IMR-90 (cell line): Measurements from ENCODE around the gene ACADSB. TPM values are rescaled to one million over a fixed set of nuclear protein-coding genes. Genes with fewer than 3 reads are reported as not detected.
A peak's percentile ranks its signal among the peaks of the same experiment; 100 is the strongest.

ENCODE experiments used
- ATAC-seq: fragments of 200-7000 bp; cut with Tn5 transposase; 2 replicates; pipeline ENCODE4 v1.9.1; 2020; ENCODE audit warnings: low read depth, mild to moderate bottlenecking, moderate library complexity
- BruUV-seq: library from RNA; stranded (reverse); fragments of 400-500 nt; replicated peaks from 2 replicates; lab custom pipeline; 2021; lab: Mats Ljungman, UMichigan
- CTCF ChIA-PET: fragments of 300-600 bp; formaldehyde crosslinking; extraction: SDS; loops from one replicate; lab custom pipeline; 2021; ENCODE audit warnings: antibody characterized with exemption; lab: Yijun Ruan, JAX
- POLR2A ChIA-PET: fragments of 300-600 bp; sonication (Branson Sonifier 250); formaldehyde crosslinking; loops from one replicate; lab custom pipeline; 2022; ENCODE audit warnings: antibody characterized with exemption; ENCODE audit not compliant: unreplicated experiment; lab: Charles Lee
- DNase-seq: peaks from one replicate; pipeline ENCODE4 v3.0.0; 2013
- H2AFZ ChIP-seq: replicated peaks from 2 replicates; pipeline ENCODE3; 2013; ENCODE audit warnings: low read length, mild to moderate bottlenecking; ENCODE audit not compliant: poor library complexity
- H2AK5ac ChIP-seq: 2 replicates; pipeline ENCODE4 v1.6.1; 2013; ENCODE audit warnings: low read depth, low read length, inconsistent platforms
- H2AK9ac ChIP-seq: replicated peaks from 2 replicates; pipeline ENCODE3; 2013; ENCODE audit warnings: mild to moderate bottlenecking, low read depth, low read length, moderate library complexity; ENCODE audit not compliant: poor library complexity
- H2BK120ac ChIP-seq: 2 replicates; pipeline ENCODE4 v1.6.1; 2013; ENCODE audit warnings: low read depth, low read length, inconsistent platforms
- H2BK15ac ChIP-seq: 3 replicates; pipeline ENCODE4 v1.6.1; 2013; ENCODE audit warnings: low read depth, low read length, inconsistent platforms
- H2BK20ac ChIP-seq: 2 replicates; pipeline ENCODE4 v1.6.1; 2013; ENCODE audit warnings: low read depth, mild to moderate bottlenecking, inconsistent platforms, low read length, moderate library complexity
- H2BK5ac ChIP-seq: 2 replicates; pipeline ENCODE4 v1.6.1; 2013; ENCODE audit warnings: mild to moderate bottlenecking, low read depth, low read length, inconsistent platforms; ENCODE audit not compliant: poor library complexity, severe bottlenecking
- H3K14ac ChIP-seq: replicated peaks from 2 replicates; pipeline ENCODE4 v1.6.1; 2013; ENCODE audit warnings: low read depth, low read length, inconsistent platforms
- H3K18ac ChIP-seq: 2 replicates; pipeline ENCODE4 v1.6.1; 2013; ENCODE audit warnings: low read depth, low read length, control low read depth
- H3K23ac ChIP-seq: 2 replicates; pipeline ENCODE4 v1.6.1; 2013; ENCODE audit warnings: low read depth, low read length, inconsistent platforms
- H3K27ac ChIP-seq: 2 replicates; pipeline ENCODE4 v1.5.1; 2013; ENCODE audit warnings: mild to moderate bottlenecking, control low read depth, low read length; ENCODE audit not compliant: insufficient read depth
- H3K27me3 ChIP-seq: 2 replicates; pipeline ENCODE4 v1.6.1; 2013; ENCODE audit warnings: low read length; ENCODE audit not compliant: control insufficient read depth, insufficient read depth
- H3K36me3 ChIP-seq: 2 replicates; pipeline ENCODE4 v1.6.1; 2013; ENCODE audit warnings: low read length, mixed read lengths; ENCODE audit not compliant: control insufficient read depth, insufficient read depth
- H3K4ac ChIP-seq: 2 replicates; pipeline ENCODE4 v1.6.1; 2013; ENCODE audit warnings: low read depth, low read length, inconsistent platforms
- H3K4me1 ChIP-seq: 2 replicates; pipeline ENCODE4 v1.6.1; 2013; ENCODE audit warnings: low read length, mixed read lengths; ENCODE audit not compliant: control insufficient read depth, insufficient read depth
- H3K4me2 ChIP-seq: 2 replicates; pipeline ENCODE4 v1.6.1; 2013; ENCODE audit warnings: low read depth, mild to moderate bottlenecking, control low read depth, low read length, moderate library complexity
- H3K4me3 ChIP-seq: 2 replicates; pipeline ENCODE4 v1.5.1; 2013; ENCODE audit warnings: low read depth, mild to moderate bottlenecking, control low read depth, low read length, moderate library complexity; ENCODE audit not compliant: insufficient read depth
- H3K56ac ChIP-seq: 2 replicates; pipeline ENCODE4 v1.6.1; 2013; ENCODE audit warnings: low read length, inconsistent platforms; ENCODE audit not compliant: insufficient read depth; ENCODE audit errors: extremely low read depth
- H3K79me1 ChIP-seq, 2 experiments: 2 replicates each; pipeline ENCODE4 v1.6.1; 2013; ENCODE audit warnings: low read length in 2 of 2, inconsistent platforms in 1 of 2, low read depth in 1 of 2
- H3K9ac ChIP-seq: 2 replicates; pipeline ENCODE4 v1.6.1; 2013; ENCODE audit warnings: low read depth, low read length, control low read depth
- H3K9me1 ChIP-seq: 2 replicates; pipeline ENCODE4 v1.6.1; 2013; ENCODE audit warnings: low read length, inconsistent platforms; ENCODE audit not compliant: insufficient read depth
- H3K9me3 ChIP-seq: 2 replicates; pipeline ENCODE4 v1.6.1; 2013; ENCODE audit warnings: low read length; ENCODE audit not compliant: control insufficient read depth, insufficient read depth
- H4K20me1 ChIP-seq: 2 replicates; pipeline ENCODE4 v1.6.1; 2013; ENCODE audit warnings: low read length, inconsistent platforms; ENCODE audit not compliant: insufficient read depth
- H4K5ac ChIP-seq: 2 replicates; pipeline ENCODE4 v1.6.1; 2013; ENCODE audit warnings: mild to moderate bottlenecking, low read depth, low read length, control low read depth
- H4K8ac ChIP-seq, 2 experiments: 2 replicates each; pipeline ENCODE4 v1.6.1; 2013; ENCODE audit warnings: low read depth in 2 of 2, low read length in 2 of 2, control low read depth in 1 of 2, inconsistent platforms in 1 of 2
- H4K91ac ChIP-seq: 2 replicates; pipeline ENCODE4 v1.6.1; 2013; ENCODE audit warnings: low read depth, low read length, inconsistent platforms; ENCODE audit not compliant: insufficient read depth
- BHLHE40 ChIP-seq: fragments of 150-350 bp; IDR thresholded peaks from 2 replicates; pipeline ENCODE4 v1.6.1; 2016; ENCODE audit warnings: mild to moderate bottlenecking, low read depth, low read length
- FOS ChIP-seq: fragments of 150-350 bp; IDR thresholded peaks from 2 replicates; pipeline ENCODE4 v1.6.1; 2016; ENCODE audit warnings: low read depth, low read length
- MAFK ChIP-seq: IDR thresholded peaks from 2 replicates; pipeline ENCODE4 v1.6.1; 2012; ENCODE audit warnings: low read depth, low read length, improper control_type of control experiment
- MAZ ChIP-seq: IDR thresholded peaks from 2 replicates; pipeline ENCODE4 v1.6.1; 2012; ENCODE audit warnings: low read depth, mild to moderate bottlenecking, low read length, improper control_type of control experiment, moderate library complexity, borderline replicate concordance
- MXI1 ChIP-seq: IDR thresholded peaks from 2 replicates; pipeline ENCODE4 v1.6.1; 2012; ENCODE audit warnings: low read depth, mild to moderate bottlenecking, low read length, moderate library complexity, borderline replicate concordance
- NFE2L2 ChIP-seq: fragments of 150-350 bp; IDR thresholded peaks from 2 replicates; pipeline ENCODE4 v1.6.1; 2016; ENCODE audit warnings: low read depth, mild to moderate bottlenecking, low read length
- POLR2A ChIP-seq: IDR thresholded peaks from 2 replicates; pipeline ENCODE4 v1.6.1; 2012; ENCODE audit warnings: mild to moderate bottlenecking, low read depth, low read length
- RAD21 ChIP-seq: IDR thresholded peaks from 2 replicates; pipeline ENCODE4 v1.6.1; 2012; ENCODE audit warnings: low read length, improper control_type of control experiment
- RCOR1 ChIP-seq: IDR thresholded peaks from 2 replicates; pipeline ENCODE4 v1.6.1; 2012; ENCODE audit warnings: mild to moderate bottlenecking, low read length, improper control_type of control experiment; ENCODE audit not compliant: insufficient replicate concordance
- RFX5 ChIP-seq: IDR thresholded peaks from 2 replicates; pipeline ENCODE4 v1.8.0; 2012; ENCODE audit warnings: low read depth, mild to moderate bottlenecking, low read length, moderate library complexity
- SMC3 ChIP-seq: fragments of 150-350 bp; IDR thresholded peaks from 2 replicates; pipeline ENCODE4 v1.6.1; 2016; ENCODE audit warnings: low read depth, mild to moderate bottlenecking, antibody characterized with exemption, low read length, moderate library complexity
- WGBS, 2 experiments: methylation state at CpG; one replicate each; pipeline versions ENCODE4 v1.1.5 to v1.1.7; 2013; ENCODE audit warnings: missing lambda C conversion rate in 2 of 2; ENCODE audit not compliant: insufficient read length in 1 of 2; ENCODE audit errors: extremely low coverage in 2 of 2; 5-methylcytosine and 5-hydroxymethylcytosine counted together
- dilution Hi-C: fragments of 300-500 bp; cut with HindIII; formaldehyde crosslinking; loops from one replicate; pipeline ENCODE4 v1.14.3; 2018; ENCODE audit warnings: low sequenced_read_pairs; ENCODE audit not compliant: unreplicated experiment
- in situ Hi-C: fragments of 300-500 bp; cut with MboI; formaldehyde crosslinking; loops from 3 replicates; pipeline ENCODE4 v1.14.3; 2019; ENCODE audit warnings: low sequenced_read_pairs, inconsistent platforms, mixed read lengths
- intact Hi-C: fragments of 100-400 bp; cut with micrococcal nuclease; formaldehyde crosslinking; loops from 2 replicates; pipeline ENCODE4 v1.10.0; 2022
- polyA plus RNA-seq, 3 experiments: library from polyadenylated mRNA; depleted of rRNA; stranded (reverse); fragments of >200 nt; gene quantifications; 2 replicates each; pipeline ENCODE4 v1.2.3, GENCODE V29; 2012; ENCODE audit warnings: low replicate concordance in 1 of 3
- total RNA-seq: library from RNA; depleted of rRNA; stranded (reverse); fragments of >200 nt; gene quantifications from 2 replicates; pipeline ENCODE4 v1.2.3, GENCODE V29; 2012
- TF ChIP-seq, protein P1 (sequence below): fragments of 150-350 bp; IDR thresholded peaks from 2 replicates; pipeline ENCODE4 v1.6.1; 2017; ENCODE audit warnings: mild to moderate bottlenecking, antibody characterized with exemption, low read length, low read depth
- TF ChIP-seq, protein P2 (sequence below): conservative IDR thresholded peaks from 2 replicates; pipeline ENCODE4 v1.5.1; 2012; ENCODE audit warnings: mild to moderate bottlenecking, low read depth, low read length, improper control_type of control experiment

The ACADSB gene
- total and polyA plus RNA-seq, 2 of the 4 experiments (the other 2 are of a cell fraction): 6.2 to 10.6 TPM

DNA sequence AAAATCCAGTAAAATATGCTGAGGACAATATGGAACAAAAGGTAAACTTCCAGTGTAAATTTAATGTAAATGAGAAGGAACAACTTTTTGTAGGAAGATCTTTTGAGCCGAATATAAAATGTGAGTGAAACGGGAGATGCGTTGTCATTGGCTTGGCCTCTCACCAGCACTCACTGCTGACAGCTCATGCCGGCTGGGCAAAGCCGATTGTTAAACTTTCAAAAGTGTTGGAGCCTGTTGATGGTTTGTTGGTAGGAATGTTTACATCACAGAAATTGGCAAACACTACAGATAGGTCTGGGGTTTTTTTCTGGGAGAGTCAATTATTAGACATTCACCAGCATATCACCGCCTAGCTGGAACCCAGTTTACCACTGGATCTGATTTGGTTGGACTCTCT lies 22.5 kb upstream of the ACADSB start:
- H3K9me3 ChIP-seq: no peaks in the 10 kb centered on the region
- WGBS, 2 experiments: 34% methylated on average over 3 of the region's 6 CpGs; no CpG with 5 or more reads in 1 of the 2 experiments
- no peak overlapping the region for H3K23ac ChIP-seq
- no peaks in the 10 kb centered on the region for H3K79me1 ChIP-seq
- no peak overlapping the region for H2AK5ac ChIP-seq
- H2AK9ac ChIP-seq: no peak overlapping the region
- H2BK120ac ChIP-seq: no peak overlapping the region
- H3K4me1 ChIP-seq: no peaks in the 10 kb centered on the region
- no peak overlapping the region for H3K14ac ChIP-seq
- no peak overlapping the region for H2BK15ac ChIP-seq
- H4K5ac ChIP-seq: no peak overlapping the region
- H3K9ac ChIP-seq: no peak overlapping the region
- no peaks in the 10 kb centered on the region for H4K20me1 ChIP-seq
- no peak overlapping the region for H3K4me3 ChIP-seq
- H3K4me2 ChIP-seq: no peak overlapping the region
- in situ Hi-C loops: no loop called here
- peak; percentile 9 for DNase-seq
- POLR2A ChIA-PET: no interaction called here
- H3K4ac ChIP-seq: no peak overlapping the region
- H2BK5ac ChIP-seq: no peak overlapping the region
- H3K56ac ChIP-seq: no peak overlapping the region
- H3K27ac ChIP-seq: no peak overlapping the region
- intact Hi-C loops: loop anchor here (10.0 kb wide), 1 partner anchor 342 kb away; no protein-coding TSS in a partner anchor
- H2AFZ ChIP-seq: no peak overlapping the region
- no TSS peak for BruUV-seq
- CTCF ChIA-PET: no interaction called here
- H3K9me1 ChIP-seq: peaks cover under 1% of the 10 kb centered on the region
- dilution Hi-C loops: no loop called here
- peaks cover 2% of the 10 kb centered on the region; the same call in 1 of the 2 replicates for H3K36me3 ChIP-seq
- no peak overlapping the region for H3K18ac ChIP-seq
- H4K91ac ChIP-seq: no peak overlapping the region
- no peak overlapping the region for H4K8ac ChIP-seq
- TF ChIP-seq BHLHE40: no peak
- no peak for TF ChIP-seq NFE2L2
- TF ChIP-seq MXI1: no peak
- TF ChIP-seq, protein P1, sequence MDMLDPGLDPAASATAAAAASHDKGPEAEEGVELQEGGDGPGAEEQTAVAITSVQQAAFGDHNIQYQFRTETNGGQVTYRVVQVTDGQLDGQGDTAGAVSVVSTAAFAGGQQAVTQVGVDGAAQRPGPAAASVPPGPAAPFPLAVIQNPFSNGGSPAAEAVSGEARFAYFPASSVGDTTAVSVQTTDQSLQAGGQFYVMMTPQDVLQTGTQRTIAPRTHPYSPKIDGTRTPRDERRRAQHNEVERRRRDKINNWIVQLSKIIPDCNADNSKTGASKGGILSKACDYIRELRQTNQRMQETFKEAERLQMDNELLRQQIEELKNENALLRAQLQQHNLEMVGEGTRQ: no peak
- no peak for TF ChIP-seq POLR2A
- TF ChIP-seq, protein P2, sequence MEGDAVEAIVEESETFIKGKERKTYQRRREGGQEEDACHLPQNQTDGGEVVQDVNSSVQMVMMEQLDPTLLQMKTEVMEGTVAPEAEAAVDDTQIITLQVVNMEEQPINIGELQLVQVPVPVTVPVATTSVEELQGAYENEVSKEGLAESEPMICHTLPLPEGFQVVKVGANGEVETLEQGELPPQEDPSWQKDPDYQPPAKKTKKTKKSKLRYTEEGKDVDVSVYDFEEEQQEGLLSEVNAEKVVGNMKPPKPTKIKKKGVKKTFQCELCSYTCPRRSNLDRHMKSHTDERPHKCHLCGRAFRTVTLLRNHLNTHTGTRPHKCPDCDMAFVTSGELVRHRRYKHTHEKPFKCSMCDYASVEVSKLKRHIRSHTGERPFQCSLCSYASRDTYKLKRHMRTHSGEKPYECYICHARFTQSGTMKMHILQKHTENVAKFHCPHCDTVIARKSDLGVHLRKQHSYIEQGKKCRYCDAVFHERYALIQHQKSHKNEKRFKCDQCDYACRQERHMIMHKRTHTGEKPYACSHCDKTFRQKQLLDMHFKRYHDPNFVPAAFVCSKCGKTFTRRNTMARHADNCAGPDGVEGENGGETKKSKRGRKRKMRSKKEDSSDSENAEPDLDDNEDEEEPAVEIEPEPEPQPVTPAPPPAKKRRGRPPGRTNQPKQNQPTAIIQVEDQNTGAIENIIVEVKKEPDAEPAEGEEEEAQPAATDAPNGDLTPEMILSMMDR: no peak
- no peak for TF ChIP-seq RCOR1
- TF ChIP-seq MAFK: no peak
- no peak for TF ChIP-seq FOS
- no peak for TF ChIP-seq MAZ
- TF ChIP-seq RFX5: no peak
- TF ChIP-seq RAD21: no peak
- TF ChIP-seq SMC3: no peak
- H2BK20ac ChIP-seq: no peak overlapping the region
- H3K27me3 ChIP-seq: no peaks in the 10 kb centered on the region
- peak; percentile 46; the same call in 1 of the 2 replicates for ATAC-seq
